Panc1 (cell line): ENCODE results near the gene DCAF15. TPM values are rescaled to one million over a fixed set of nuclear protein-coding genes. Genes with fewer than 3 reads are reported as not detected.

ENCODE experiments used
- ATAC-seq: fragments of 200-7000 bp; cut with Tn5 transposase; 2 replicates; pipeline ENCODE4 v1.9.1; 2020; ENCODE audit warnings: mild to moderate bottlenecking, moderate library complexity
- BruUV-seq: library from RNA; stranded (reverse); fragments of 400-500 nt; replicated peaks from 2 replicates; lab custom pipeline; 2021; lab: Mats Ljungman, UMichigan
- CTCF ChIA-PET: fragments of 300-600 bp; sonication (Branson Sonifier 250); formaldehyde crosslinking; loops from one replicate; lab custom pipeline; 2022; ENCODE audit warnings: antibody characterized with exemption; lab: Charles Lee
- POLR2A ChIA-PET: fragments of 300-600 bp; sonication (Branson Sonifier 250); formaldehyde crosslinking; loops from one replicate; lab custom pipeline; 2022; ENCODE audit warnings: antibody characterized with exemption; lab: Charles Lee
- DNase-seq: peaks from one replicate; pipeline ENCODE4 v3.0.0-alpha.2; 2010; ENCODE audit warnings: low read depth, low spot score
- H3K27ac ChIP-seq: 2 replicates; pipeline ENCODE4 v1.5.1; 2011; ENCODE audit warnings: mild to moderate bottlenecking, low read length, inconsistent platforms
- H3K27me3 ChIP-seq: fragments of 200-500 bp; sonication (Bioruptor generic); 2 replicates; pipeline ENCODE4 v1.6.0; 2014; ENCODE audit warnings: low read length, inconsistent platforms; ENCODE audit not compliant: control insufficient read depth, insufficient read depth
- H3K36me3 ChIP-seq: fragments of 200-500 bp; sonication (Bioruptor generic); 2 replicates; pipeline ENCODE4 v1.5.1; 2014; ENCODE audit warnings: inconsistent platforms, mild to moderate bottlenecking, low read length, moderate library complexity; ENCODE audit not compliant: control insufficient read depth, insufficient read depth
- H3K4me1 ChIP-seq: 2 replicates; pipeline ENCODE4 v1.5.1; 2011; ENCODE audit warnings: inconsistent platforms, mild to moderate bottlenecking, low read length, moderate library complexity; ENCODE audit not compliant: control insufficient read depth, insufficient read depth
- H3K4me3 ChIP-seq, 2 experiments: 2 replicates each; pipeline ENCODE4 v1.5.1; 2011 to 2012; ENCODE audit warnings: low read depth in 2 of 2, low read length in 2 of 2, mild to moderate bottlenecking in 2 of 2, inconsistent platforms in 1 of 2, moderate library complexity in 1 of 2
- H3K9me3 ChIP-seq: fragments of 200-500 bp; sonication (Bioruptor generic); 2 replicates; pipeline ENCODE4 v1.5.1; 2014; ENCODE audit warnings: low read depth, mild to moderate bottlenecking, inconsistent platforms, low read length, moderate library complexity; ENCODE audit not compliant: control insufficient read depth, insufficient read depth
- CTCF ChIP-seq: fragments of 450-650 bp; IDR thresholded peaks from 2 replicates; pipeline ENCODE4 v1.5.1; 2017; ENCODE audit warnings: mild to moderate bottlenecking
- POLR2AphosphoS5 ChIP-seq: IDR thresholded peaks from 2 replicates; pipeline ENCODE4 v1.6.1; 2012; ENCODE audit warnings: mild to moderate bottlenecking, low read depth, low read length, moderate library complexity
- SIN3A ChIP-seq: IDR thresholded peaks from 2 replicates; pipeline ENCODE4 v1.6.1; 2012; ENCODE audit warnings: low read depth, mild to moderate bottlenecking, low read length, moderate library complexity, borderline replicate concordance; ENCODE audit not compliant: insufficient read depth
- TCF7L2 ChIP-seq: IDR thresholded peaks from 2 replicates; pipeline ENCODE4 v1.6.1; 2011; ENCODE audit warnings: mild to moderate bottlenecking, low read depth, low read length, inconsistent platforms
- in situ Hi-C: cut with HindIII; loops from 2 replicates; pipeline ENCODE4 v1.10.0; 2016; ENCODE audit warnings: low sequenced_read_pairs, low pct_unique_long_range_greater_than_20kb
- intact Hi-C: fragments of 100-400 bp; cut with micrococcal nuclease; formaldehyde crosslinking; loops from one replicate; pipeline ENCODE4 v1.10.0; 2022; ENCODE audit not compliant: unreplicated experiment
- total RNA-seq: library from RNA; stranded (reverse); gene quantifications from one replicate; pipeline ENCODE4 v1.2.1, GENCODE V29; 2021; ENCODE audit not compliant: unreplicated experiment
- TF ChIP-seq, protein P1 (sequence below), 2 experiments: IDR thresholded peaks; 2 replicates each; pipeline ENCODE4 v1.6.1; 2011 to 2012; ENCODE audit warnings: low read depth in 2 of 2, control low read depth in 1 of 2, low read length in 1 of 2, mild to moderate bottlenecking in 1 of 2, moderate library complexity in 1 of 2; ENCODE audit not compliant: insufficient read depth in 1 of 2

DCAF15 gene
- total RNA-seq, 1 experiment from 2014 or later = 38.8 TPM

- Histone ChIP-seq H3K4me3 (peak within 1 kb of the TSS; percentile 67 to 68), H3K27ac (peak within 1 kb of the TSS; percentile 69), H3K27me3 (no peaks in the 10 kb centered on the region), H3K9me3 (no peaks in the 10 kb centered on the region), H3K4me1 (no peaks in the 10 kb centered on the region), H3K36me3 (no peaks in the 10 kb centered on the region; the same call in 1 of the 2 replicates)
- no TSS peak for BruUV-seq
- TF ChIP-seq TCF7L2 = no peak
- peak; percentile 35; the same call in 1 of the 2 replicates for TF ChIP-seq SIN3A
- ATAC-seq (peak; percentile 99), DNase-seq (peak; percentile 39)
- ChIA-PET CTCF (interaction anchor here (0.6 kb wide), 1 partner anchor 18 kb away, joined by 4 read pairs; no protein-coding TSS in a partner anchor), POLR2A (interaction anchor here (0.6 kb wide), 1 partner anchor 1917 kb away, joined by 3 read pairs; no protein-coding TSS in a partner anchor)
- in situ Hi-C loops (no loop called here), intact Hi-C loops (no loop called here)
Measured at GRCh38 chr19:13905634-13906520, 46.4 kb upstream of the DCAF15 start, which contains the start of the genes BRME1 and CC2D1A. Gene BRME1 (minus strand): TSS chr19:13906117. CDS start chr19:13904892, 1,225 bp downstream. Gene CC2D1A (plus strand): TSS chr19:13906201. CDS start chr19:13906442, 241 bp downstream.

DNA sequence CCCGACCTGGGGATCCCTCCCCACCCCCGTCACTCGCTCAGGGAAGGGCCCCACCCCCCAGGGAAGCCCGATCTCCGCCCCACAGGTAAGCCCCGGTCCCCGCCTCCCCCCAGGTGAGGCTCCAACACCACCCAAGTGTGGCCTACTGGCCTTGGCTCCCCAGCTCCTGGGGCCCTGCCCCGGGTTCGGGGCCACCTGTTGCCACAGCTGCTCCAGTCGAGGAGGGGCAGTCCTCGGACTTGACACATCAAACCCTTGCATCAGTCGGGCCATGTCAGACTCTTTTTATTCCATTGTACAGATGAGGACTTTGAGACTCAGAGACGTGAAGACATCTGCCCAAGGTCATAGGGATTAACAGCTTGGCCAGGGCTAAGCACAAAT, 45.8 kb upstream of the DCAF15 start:
- H3K27ac ChIP-seq = peak overlapping the region; percentile 8
- TF ChIP-seq POLR2AphosphoS5 = no peak
- no peak for TF ChIP-seq SIN3A
- TF ChIP-seq, protein P1, sequence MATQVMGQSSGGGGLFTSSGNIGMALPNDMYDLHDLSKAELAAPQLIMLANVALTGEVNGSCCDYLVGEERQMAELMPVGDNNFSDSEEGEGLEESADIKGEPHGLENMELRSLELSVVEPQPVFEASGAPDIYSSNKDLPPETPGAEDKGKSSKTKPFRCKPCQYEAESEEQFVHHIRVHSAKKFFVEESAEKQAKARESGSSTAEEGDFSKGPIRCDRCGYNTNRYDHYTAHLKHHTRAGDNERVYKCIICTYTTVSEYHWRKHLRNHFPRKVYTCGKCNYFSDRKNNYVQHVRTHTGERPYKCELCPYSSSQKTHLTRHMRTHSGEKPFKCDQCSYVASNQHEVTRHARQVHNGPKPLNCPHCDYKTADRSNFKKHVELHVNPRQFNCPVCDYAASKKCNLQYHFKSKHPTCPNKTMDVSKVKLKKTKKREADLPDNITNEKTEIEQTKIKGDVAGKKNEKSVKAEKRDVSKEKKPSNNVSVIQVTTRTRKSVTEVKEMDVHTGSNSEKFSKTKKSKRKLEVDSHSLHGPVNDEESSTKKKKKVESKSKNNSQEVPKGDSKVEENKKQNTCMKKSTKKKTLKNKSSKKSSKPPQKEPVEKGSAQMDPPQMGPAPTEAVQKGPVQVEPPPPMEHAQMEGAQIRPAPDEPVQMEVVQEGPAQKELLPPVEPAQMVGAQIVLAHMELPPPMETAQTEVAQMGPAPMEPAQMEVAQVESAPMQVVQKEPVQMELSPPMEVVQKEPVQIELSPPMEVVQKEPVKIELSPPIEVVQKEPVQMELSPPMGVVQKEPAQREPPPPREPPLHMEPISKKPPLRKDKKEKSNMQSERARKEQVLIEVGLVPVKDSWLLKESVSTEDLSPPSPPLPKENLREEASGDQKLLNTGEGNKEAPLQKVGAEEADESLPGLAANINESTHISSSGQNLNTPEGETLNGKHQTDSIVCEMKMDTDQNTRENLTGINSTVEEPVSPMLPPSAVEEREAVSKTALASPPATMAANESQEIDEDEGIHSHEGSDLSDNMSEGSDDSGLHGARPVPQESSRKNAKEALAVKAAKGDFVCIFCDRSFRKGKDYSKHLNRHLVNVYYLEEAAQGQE (IDR thresholded peaks at IDR 0.05; ENCODE audit: insufficient read depth in 1 of 2, low read depth in 2 of 2, low read length in 1 of 2) = no peak
- no peak for TF ChIP-seq TCF7L2
- no peak for TF ChIP-seq CTCF
- H3K4me1 ChIP-seq = no peaks in the 10 kb centered on the region
- H3K27me3 ChIP-seq = no peaks in the 10 kb centered on the region
- ATAC-seq (peak; percentile 49), DNase-seq (no peak)
- no TSS peak for BruUV-seq
- H3K4me3 ChIP-seq = peak overlapping the region; percentile 67 to 68
- H3K36me3 ChIP-seq = no peaks in the 10 kb centered on the region; the same call in 1 of the 2 replicates
- CTCF ChIA-PET = no interaction called here
- no peaks in the 10 kb centered on the region for H3K9me3 ChIP-seq
- in situ Hi-C loops = no loop called here
- intact Hi-C loops = no loop called here
- POLR2A ChIA-PET = no interaction called here
